NCI-H1105 (cell line): ENCODE data around the gene FDCSP.
"Not testable (repeated sequence)": the region's sequence is repeated elsewhere in the genome, so short reads cannot be mapped to it uniquely, and the experiment has no call there.

ENCODE experiments used
- DNase-seq: peaks from one replicate; lab custom pipeline; 2025; lab: John Stamatoyannopoulos, UW

FDCSP gene

GRCh38 chr4:70225824-70226223 lies at the start of gene FDCSP:
Gene FDCSP, plus strand, starts transcription at chr4:70226124. Its CDS starts 5,071 bp downstream, at chr4:70231195.
- DNase-seq = no peak

- DNase-seq = no peak
These were observed 48.8 kb upstream of the FDCSP start for GRCh38 chr4:70177090-70177489.

GRCh38 chr4:70178075-70178660 lies 47.8 kb upstream of the FDCSP start:
- no peak for DNase-seq

- DNase-seq = no peak
These were observed 46.1 kb upstream of the FDCSP start for GRCh38 chr4:70179811-70180210.

- DNase-seq = no peak
These were observed 44.1 kb upstream of the FDCSP start for GRCh38 chr4:70181864-70182263.

GRCh38 chr4:70182517-70183167 lies 43.3 kb upstream of the FDCSP start:
- DNase-seq = no peak

- DNase-seq = no peak
These were observed 42.6 kb upstream of the FDCSP start for GRCh38 chr4:70183168-70183939.

GRCh38 chr4:70183940-70184246 lies 42.0 kb upstream of the FDCSP start:
- DNase-seq = no peak

GRCh38 chr4:70187216-70187615 lies 38.7 kb upstream of the FDCSP start:
- no peak for DNase-seq

- DNase-seq = no peak
These were observed 35.3 kb upstream of the FDCSP start for GRCh38 chr4:70190579-70190978.

- DNase-seq = no peak
These were observed 34.3 kb upstream of the FDCSP start for GRCh38 chr4:70191647-70192046.

- no peak for DNase-seq
These were observed 33.0 kb upstream of the FDCSP start for GRCh38 chr4:70192895-70193294.

GRCh38 chr4:70195425-70195824 lies 30.5 kb upstream of the FDCSP start, which contains the start of gene ODAM:
Gene ODAM, plus strand, starts transcription at chr4:70195725. Its CDS starts 819 bp downstream, at chr4:70196544.
- DNase-seq = no peak

GRCh38 chr4:70196857-70197256 lies 29.1 kb upstream of the FDCSP start:
- no peak for DNase-seq

- DNase-seq = no peak
These were observed 28.1 kb upstream of the FDCSP start for GRCh38 chr4:70197842-70198241.

GRCh38 chr4:70203601-70204000 lies 22.3 kb upstream of the FDCSP start:
- no peak for DNase-seq

- not testable (repeated sequence) for DNase-seq
These were observed 13.2 kb upstream of the FDCSP start for GRCh38 chr4:70212752-70213151.

GRCh38 chr4:70216109-70216508 lies 9.8 kb upstream of the FDCSP start:
- not testable (repeated sequence) for DNase-seq

GRCh38 chr4:70216550-70216949 lies 9.4 kb upstream of the FDCSP start:
- not testable (repeated sequence) for DNase-seq

GRCh38 chr4:70221389-70221788 lies 4.5 kb upstream of the FDCSP start:
- not testable (repeated sequence) for DNase-seq

- DNase-seq = not testable (repeated sequence)
These were observed 4.1 kb upstream of the FDCSP start for GRCh38 chr4:70221818-70222217.

GRCh38 chr4:70236125-70236524 lies 10.2 kb downstream of the FDCSP start:
- no peak for DNase-seq
